A673 (cell line): ENCODE results near the gene COL4A3. TPM values are rescaled to one million over a fixed set of nuclear protein-coding genes. Genes with fewer than 3 reads are reported as not detected.

Experiments used
- BruUV-seq: library from RNA; stranded (reverse); fragments of 400-500 nt; replicated peaks from 2 replicates; lab custom pipeline; 2021; lab: Mats Ljungman, UMichigan
- CTCF ChIA-PET: fragments of 300-600 bp; sonication (Branson Sonifier 250); formaldehyde crosslinking; loops from one replicate; lab custom pipeline; 2022; ENCODE audit warnings: antibody characterized with exemption; lab: Charles Lee
- POLR2A ChIA-PET: fragments of 300-600 bp; sonication (Branson Sonifier 250); formaldehyde crosslinking; loops from one replicate; lab custom pipeline; 2022; ENCODE audit warnings: antibody characterized with exemption; ENCODE audit not compliant: low non-redundant PET; lab: Charles Lee
- DNase-seq: peaks from one replicate; pipeline ENCODE4 v3.0.0-alpha.2; 2015; ENCODE audit warnings: low spot score
- H3K27ac ChIP-seq: fragments of 200-600 bp; sonication (generic); 2 replicates; pipeline ENCODE4 v1.5.1; 2016; ENCODE audit warnings: mixed run types, low read depth, mild to moderate bottlenecking, mixed read lengths, antibody characterized with exemption, low read length; ENCODE audit not compliant: poor library complexity, severe bottlenecking
- H3K27me3 ChIP-seq: fragments of 200-600 bp; sonication (generic); replicated peaks from 2 replicates; pipeline ENCODE4 v1.6.1; 2017; ENCODE audit warnings: mixed run types, low read depth, mild to moderate bottlenecking, mixed read lengths, antibody characterized with exemption, low read length; ENCODE audit not compliant: insufficient read depth, poor library complexity
- H3K36me3 ChIP-seq: fragments of 200-600 bp; sonication (generic); 2 replicates; pipeline ENCODE4 v1.6.1; 2016; ENCODE audit warnings: mixed run types, mild to moderate bottlenecking, mixed read lengths, antibody characterized with exemption, low read length; ENCODE audit not compliant: insufficient read depth, poor library complexity, severe bottlenecking
- H3K4me1 ChIP-seq: fragments of 200-600 bp; sonication (generic); 2 replicates; pipeline ENCODE4 v1.6.1; 2017; ENCODE audit warnings: mixed run types, mild to moderate bottlenecking, mixed read lengths, antibody characterized with exemption, low read length; ENCODE audit not compliant: insufficient read depth, poor library complexity, severe bottlenecking
- H3K4me3 ChIP-seq: fragments of 200-600 bp; sonication (generic); 2 replicates; pipeline ENCODE4 v1.5.1; 2016; ENCODE audit warnings: low read depth, mixed run types, mild to moderate bottlenecking, mixed read lengths, low read length; ENCODE audit not compliant: poor library complexity, severe bottlenecking
- H3K9me3 ChIP-seq: fragments of 200-600 bp; sonication (generic); 2 replicates; pipeline ENCODE4 v1.6.1; 2016; ENCODE audit warnings: mixed run types, low read depth, mild to moderate bottlenecking, mixed read lengths, antibody characterized with exemption, low read length; ENCODE audit not compliant: poor library complexity, severe bottlenecking
- CTCF ChIP-seq: fragments of 300-800, 200-600 bp; sonication (generic); conservative IDR thresholded peaks from 2 replicates; pipeline ENCODE4 v1.5.1; 2017; ENCODE audit warnings: low read depth, mild to moderate bottlenecking, antibody characterized with exemption, low read length, moderate library complexity, mixed read lengths
- EZH2 ChIP-seq: fragments of 200-600 bp; sonication (generic); IDR thresholded peaks from 2 replicates; pipeline ENCODE4 v1.6.1; 2017; ENCODE audit warnings: borderline replicate concordance, low read depth, mild to moderate bottlenecking, mixed read lengths, antibody characterized with exemption, low read length; ENCODE audit not compliant: poor library complexity, severe bottlenecking
- intact Hi-C: fragments of 100-400 bp; cut with micrococcal nuclease; formaldehyde crosslinking; loops from one replicate; pipeline ENCODE4 v1.10.0; 2022; ENCODE audit not compliant: unreplicated experiment
- total RNA-seq: library from RNA; stranded (reverse); gene quantifications from 2 replicates; pipeline ENCODE4 v1.2.3, GENCODE V29; 2021

COL4A3 gene
- total RNA-seq, 1 experiment from 2014 or later, result not detected

- DNase-seq, result no peak
- no peak overlapping the region for H3K4me3 ChIP-seq
- no peaks in the 10 kb centered on the region for H3K36me3 ChIP-seq
- no peaks in the 10 kb centered on the region for H3K4me1 ChIP-seq
- intact Hi-C loops, result no loop called here
- no peaks in the 10 kb centered on the region for H3K27me3 ChIP-seq
- no peak for TF ChIP-seq EZH2
- TF ChIP-seq CTCF, result no peak
- BruUV-seq, result no TSS peak
- CTCF ChIA-PET, result no interaction called here
- POLR2A ChIA-PET, result no interaction called here
- H3K27ac ChIP-seq, result no peak overlapping the region
- no peaks in the 10 kb centered on the region for H3K9me3 ChIP-seq
Observed at GRCh38 chr2:227293531-227293930, 129.1 kb downstream of the COL4A3 start.

- CTCF ChIA-PET, result no interaction called here
- Histone ChIP-seq H3K9me3 (no peaks in the 10 kb centered on the region), H3K4me3 (no peak overlapping the region), H3K36me3 (no peaks in the 10 kb centered on the region), H3K4me1 (no peaks in the 10 kb centered on the region), H3K27ac (no peak overlapping the region), H3K27me3 (no peaks in the 10 kb centered on the region)
- DNase-seq, result no peak
- POLR2A ChIA-PET, result no interaction called here
- BruUV-seq, result no TSS peak
- TF ChIP-seq CTCF (no peak), EZH2 (no peak)
- intact Hi-C loops, result no loop called here
Observed at GRCh38 chr2:227295806-227296205, 131.4 kb downstream of the COL4A3 start.

- BruUV-seq, result no TSS peak
- Histone ChIP-seq H3K27ac (no peak overlapping the region), H3K36me3 (no peaks in the 10 kb centered on the region), H3K4me1 (no peaks in the 10 kb centered on the region), H3K9me3 (no peaks in the 10 kb centered on the region), H3K4me3 (no peak overlapping the region), H3K27me3 (no peaks in the 10 kb centered on the region)
- DNase-seq, result no peak
- intact Hi-C loops, result no loop called here
- POLR2A ChIA-PET, result no interaction called here
- TF ChIP-seq EZH2 (no peak), CTCF (no peak)
- CTCF ChIA-PET, result no interaction called here
Observed at GRCh38 chr2:227296671-227297405, 132.4 kb downstream of the COL4A3 start.
